ENCODE measurements around the gene SLC25A30. TPM values are rescaled to one million over a fixed set of nuclear protein-coding genes. Genes with fewer than 3 reads are reported as not detected.

Gene SLC25A30
- total RNA-seq, 1 experiment from 2014 or later = 6.3 TPM

DNA sequence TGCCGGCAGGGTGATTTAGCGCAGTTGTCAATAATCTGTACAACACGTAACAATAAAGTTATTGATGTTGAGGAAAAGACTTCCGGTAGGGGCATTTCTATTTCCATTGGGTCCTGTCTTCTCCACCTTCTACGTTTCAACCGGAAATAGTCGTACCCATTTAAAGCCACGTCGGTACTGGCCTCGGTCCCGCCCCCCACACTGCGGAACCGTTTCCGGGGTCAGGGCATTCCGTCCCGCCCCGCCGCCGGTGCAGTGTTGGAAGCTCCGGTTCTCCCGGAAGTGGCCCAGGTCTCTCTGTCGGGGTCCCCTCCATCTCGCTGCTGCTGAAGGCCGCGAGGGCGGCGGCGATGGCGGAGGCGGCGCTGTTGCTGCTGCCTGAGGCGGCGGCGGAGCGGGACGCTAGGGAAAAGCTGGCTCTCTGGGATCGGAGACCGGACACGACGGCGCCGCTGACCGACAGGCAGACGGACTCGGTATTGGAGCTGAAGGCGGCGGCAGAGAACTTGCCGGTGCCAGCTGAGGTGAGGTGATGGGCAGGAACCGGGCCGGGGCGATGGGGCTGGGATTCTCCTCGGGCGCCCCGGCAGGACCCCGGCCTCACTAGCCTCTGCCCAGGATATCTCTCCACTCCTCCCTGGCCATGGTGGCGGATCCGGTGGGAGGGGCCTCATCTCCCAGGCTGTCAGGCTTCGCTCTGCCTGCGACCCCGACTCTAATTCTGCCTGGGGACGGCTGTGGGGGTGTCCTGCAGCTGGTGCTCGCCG is 46.7 kb upstream of the SLC25A30 start, which contains the start of gene COG3:
Gene COG3 (plus strand): TSS at position 253 of the 767 bp plus-strand sequence. CDS start 98 bp downstream, at position 351.
- peaks cover 6% of the 10 kb centered on the region; the same call in 1 of the 2 replicates for H3K79me2 ChIP-seq (ENCODE audit: insufficient read depth, low read length)

More for the DNA sequence above, 46.7 kb upstream of the SLC25A30 start, which contains the start of gene COG3:
- peak within 1 kb of the TSS; percentile 95 for H3K4me3 Mint-ChIP-seq
- peak within 1 kb of the TSS; percentile 61; the same call in 1 of the 2 replicates for H3K14ac ChIP-seq (ENCODE audit: insufficient read depth, low read length)
- DNase-seq = peak; percentile 94
- no peaks in the 10 kb centered on the region for H4K20me1 ChIP-seq (ENCODE audit: control insufficient read depth, insufficient read depth, insufficient read length)
- H2BK15ac ChIP-seq (ENCODE audit: low read depth, low read length) = no peak within 1 kb of the TSS
- no peak within 1 kb of the TSS for H2BK5ac ChIP-seq (ENCODE audit: insufficient read length, low read length)
- peak within 1 kb of the TSS; percentile 81 for H3K18ac ChIP-seq (ENCODE audit: insufficient read length, low read depth, low read length)
- peak within 1 kb of the TSS; percentile 65 for H3K9ac ChIP-seq (ENCODE audit: extremely low read depth, insufficient read length, low read length)
- H3K4ac ChIP-seq (ENCODE audit: low read depth, low read length) = no peak within 1 kb of the TSS
- H3K9me3 ChIP-seq (ENCODE audit: control insufficient read depth, low read depth, low read length) = no peaks in the 10 kb centered on the region
- H3K27me3 Mint-ChIP-seq (ENCODE audit: low read depth) = peaks cover 33% of the 10 kb centered on the region
- no CpG with 5 or more reads among the region's 63 CpGs for WGBS (ENCODE audit: extremely low coverage, insufficient read length, low lambda C conversion rate)
- peak within 1 kb of the TSS; percentile 33 for H3K4me2 ChIP-seq (ENCODE audit: insufficient read depth, insufficient read length, low read length)
- no peaks in the 10 kb centered on the region for H3K27me3 ChIP-seq (ENCODE audit: insufficient read depth, low read length)
- no peaks in the 10 kb centered on the region for H3K23me2 ChIP-seq (ENCODE audit: insufficient read length, low read depth, low read length, poor library complexity, severe bottlenecking)
- H3K56ac ChIP-seq (ENCODE audit: insufficient read length, low read depth, low read length) = no peak within 1 kb of the TSS
- no peak within 1 kb of the TSS for H3K23ac ChIP-seq (ENCODE audit: insufficient read length, low read depth, low read length)
- no peak within 1 kb of the TSS for H2BK120ac ChIP-seq (ENCODE audit: low read depth, low read length, poor library complexity, severe bottlenecking)
- H2AFZ ChIP-seq (ENCODE audit: low read length) = no peak within 1 kb of the TSS
- peaks cover 3% of the 10 kb centered on the region for H3K79me1 ChIP-seq (ENCODE audit: insufficient read depth, low read depth, low read length, poor library complexity, severe bottlenecking)
- no peak within 1 kb of the TSS for H2BK12ac ChIP-seq (ENCODE audit: insufficient read length, low read depth, low read length)
- H3T11ph ChIP-seq (ENCODE audit: low read length) = no peak within 1 kb of the TSS
- no peaks in the 10 kb centered on the region for H3K9me3 Mint-ChIP-seq
- no peak within 1 kb of the TSS for H3K27ac ChIP-seq (ENCODE audit: insufficient read length, low read depth, low read length)
- H2AK5ac ChIP-seq (ENCODE audit: insufficient read length, low read length) = no peak within 1 kb of the TSS
- H3K27ac Mint-ChIP-seq = peak within 1 kb of the TSS; percentile 94 to 98 (median 98)
- H2BK20ac ChIP-seq (ENCODE audit: low read depth, low read length, poor library complexity, severe bottlenecking) = no peak within 1 kb of the TSS
- H3K36me3 Mint-ChIP-seq (ENCODE audit: insufficient read depth in 1 of 3, low read depth in 3 of 3) = peaks cover 0 to 6% (median 2%) of the 10 kb centered on the region in 3 experiments; a peak in 1 of 7 replicates
- no peak within 1 kb of the TSS for H4K91ac ChIP-seq (ENCODE audit: insufficient read length, low read depth, low read length)
- peaks cover 22 to 24% of the 10 kb centered on the region in 2 experiments for H3K4me1 Mint-ChIP-seq
- TF ChIP-seq, protein P1, sequence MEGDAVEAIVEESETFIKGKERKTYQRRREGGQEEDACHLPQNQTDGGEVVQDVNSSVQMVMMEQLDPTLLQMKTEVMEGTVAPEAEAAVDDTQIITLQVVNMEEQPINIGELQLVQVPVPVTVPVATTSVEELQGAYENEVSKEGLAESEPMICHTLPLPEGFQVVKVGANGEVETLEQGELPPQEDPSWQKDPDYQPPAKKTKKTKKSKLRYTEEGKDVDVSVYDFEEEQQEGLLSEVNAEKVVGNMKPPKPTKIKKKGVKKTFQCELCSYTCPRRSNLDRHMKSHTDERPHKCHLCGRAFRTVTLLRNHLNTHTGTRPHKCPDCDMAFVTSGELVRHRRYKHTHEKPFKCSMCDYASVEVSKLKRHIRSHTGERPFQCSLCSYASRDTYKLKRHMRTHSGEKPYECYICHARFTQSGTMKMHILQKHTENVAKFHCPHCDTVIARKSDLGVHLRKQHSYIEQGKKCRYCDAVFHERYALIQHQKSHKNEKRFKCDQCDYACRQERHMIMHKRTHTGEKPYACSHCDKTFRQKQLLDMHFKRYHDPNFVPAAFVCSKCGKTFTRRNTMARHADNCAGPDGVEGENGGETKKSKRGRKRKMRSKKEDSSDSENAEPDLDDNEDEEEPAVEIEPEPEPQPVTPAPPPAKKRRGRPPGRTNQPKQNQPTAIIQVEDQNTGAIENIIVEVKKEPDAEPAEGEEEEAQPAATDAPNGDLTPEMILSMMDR (conservative IDR thresholded peaks at IDR 0.05) = peak; percentile 39
- H3K4me1 ChIP-seq (ENCODE audit: insufficient read depth, low read length) = no peaks in the 10 kb centered on the region
- no peak within 1 kb of the TSS for H4K8ac ChIP-seq (replicated peaks; ENCODE audit: insufficient read length, low read depth, low read length)
- no peak within 1 kb of the TSS for H4K5ac ChIP-seq (ENCODE audit: insufficient read length, low read depth, low read length)
